Suprapubic skin (tissue), 4 donors: ENCODE measurements around the gene SLC35D2.

Source experiments
- POLR2A ChIP-seq, 2 donors: fragments of 450-650 bp; IDR thresholded peaks; one replicate each; pipeline ENCODE4 v1.6.1; 2017; ENCODE audit warnings: antibody characterized with exemption in 2 of 2, mild to moderate bottlenecking in 2 of 2, moderate library complexity in 2 of 2
- POLR2AphosphoS5 ChIP-seq, 3 donors: sonication (generic); formaldehyde crosslinking; IDR thresholded peaks; one replicate each; pipeline ENCODE4 v1.6.1; 2017; ENCODE audit warnings: antibody characterized with exemption in 3 of 3
- TF ChIP-seq, protein P1 (sequence below), 2 donors: fragments of 200-600 bp in 1 of 2; fragments of 450-650 bp in 1 of 2; sonication (generic) in 1 of 2; IDR thresholded peaks; one replicate each; pipeline ENCODE4 v1.5.1; 2016 to 2019; ENCODE audit warnings: antibody characterized with exemption in 2 of 2, mild to moderate bottlenecking in 1 of 2, moderate library complexity in 1 of 2

DNA sequence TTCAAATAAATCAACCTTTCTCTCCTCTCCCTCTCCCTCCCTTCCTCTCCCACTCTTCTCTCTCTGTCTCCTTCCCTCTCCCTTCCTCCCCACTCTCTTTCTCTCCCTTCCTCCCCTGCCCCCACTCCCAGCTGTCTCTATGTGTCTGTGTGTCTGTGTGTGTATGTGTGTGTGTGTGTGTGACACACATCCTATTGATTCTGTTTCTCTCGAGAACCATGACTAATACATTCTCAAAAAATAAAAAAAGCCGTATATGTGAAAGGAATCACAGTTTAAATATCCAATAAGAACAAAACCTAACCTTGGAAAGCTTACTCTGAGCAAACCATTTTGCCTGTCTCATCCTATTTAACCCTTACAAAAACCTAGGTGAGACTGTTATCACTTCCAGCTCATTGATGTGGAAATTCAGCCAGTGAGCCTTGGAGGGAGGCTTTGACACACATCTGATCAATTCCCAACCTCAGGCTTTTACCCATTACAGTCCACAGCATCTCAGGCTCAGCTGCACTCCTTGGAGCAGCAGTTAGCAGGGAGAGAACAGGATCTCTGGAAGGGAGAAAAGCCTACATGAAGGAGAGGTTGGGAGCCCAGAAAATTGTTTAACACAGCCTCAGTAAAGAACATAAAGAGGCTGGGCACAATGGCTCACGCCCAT, 89.9 kb downstream of the SLC35D2 start:
- TF ChIP-seq, protein P1, sequence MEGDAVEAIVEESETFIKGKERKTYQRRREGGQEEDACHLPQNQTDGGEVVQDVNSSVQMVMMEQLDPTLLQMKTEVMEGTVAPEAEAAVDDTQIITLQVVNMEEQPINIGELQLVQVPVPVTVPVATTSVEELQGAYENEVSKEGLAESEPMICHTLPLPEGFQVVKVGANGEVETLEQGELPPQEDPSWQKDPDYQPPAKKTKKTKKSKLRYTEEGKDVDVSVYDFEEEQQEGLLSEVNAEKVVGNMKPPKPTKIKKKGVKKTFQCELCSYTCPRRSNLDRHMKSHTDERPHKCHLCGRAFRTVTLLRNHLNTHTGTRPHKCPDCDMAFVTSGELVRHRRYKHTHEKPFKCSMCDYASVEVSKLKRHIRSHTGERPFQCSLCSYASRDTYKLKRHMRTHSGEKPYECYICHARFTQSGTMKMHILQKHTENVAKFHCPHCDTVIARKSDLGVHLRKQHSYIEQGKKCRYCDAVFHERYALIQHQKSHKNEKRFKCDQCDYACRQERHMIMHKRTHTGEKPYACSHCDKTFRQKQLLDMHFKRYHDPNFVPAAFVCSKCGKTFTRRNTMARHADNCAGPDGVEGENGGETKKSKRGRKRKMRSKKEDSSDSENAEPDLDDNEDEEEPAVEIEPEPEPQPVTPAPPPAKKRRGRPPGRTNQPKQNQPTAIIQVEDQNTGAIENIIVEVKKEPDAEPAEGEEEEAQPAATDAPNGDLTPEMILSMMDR (IDR thresholded peaks at IDR 0.05): no peak
- TF ChIP-seq POLR2AphosphoS5 (IDR thresholded peaks at IDR 0.05) (no peak), POLR2A (IDR thresholded peaks at IDR 0.05) (no peak)
